Trophoblast cell (in vitro differentiated cells and primary cell): ENCODE data around the gene CPNE4.

ENCODE experiments used
- DNase-seq, 2 donors: peaks; one replicate each; pipeline ENCODE4 v3.0.0-alpha.2; 2016
- H2AFZ ChIP-seq: 2 replicates; pipeline ENCODE4 v1.6.1; 2013; ENCODE audit warnings: low read length, moderate library complexity, mild to moderate bottlenecking; ENCODE audit not compliant: insufficient read depth, poor library complexity
- H2AK5ac ChIP-seq: 2 replicates; pipeline ENCODE4 v1.6.1; 2013; ENCODE audit warnings: mild to moderate bottlenecking, low read length
- H2BK120ac ChIP-seq: 2 replicates; pipeline ENCODE4 v1.6.1; 2013; ENCODE audit warnings: low read length, mild to moderate bottlenecking, moderate library complexity; ENCODE audit not compliant: insufficient read depth, poor library complexity
- H2BK12ac ChIP-seq: 2 replicates; pipeline ENCODE4 v1.6.1; 2013; ENCODE audit warnings: mild to moderate bottlenecking, low read length, moderate library complexity
- H2BK5ac ChIP-seq: 2 replicates; pipeline ENCODE4 v1.6.1; 2013; ENCODE audit warnings: low read length, low read depth, moderate library complexity, mild to moderate bottlenecking; ENCODE audit not compliant: poor library complexity
- H3K14ac ChIP-seq: 2 replicates; pipeline ENCODE4 v1.6.1; 2013; ENCODE audit warnings: mild to moderate bottlenecking, low read length
- H3K18ac ChIP-seq: 2 replicates; pipeline ENCODE4 v1.6.1; 2013; ENCODE audit warnings: mild to moderate bottlenecking, low read length
- H3K23ac ChIP-seq: 2 replicates; pipeline ENCODE4 v1.6.1; 2013; ENCODE audit warnings: low read length
- H3K27ac ChIP-seq: 2 replicates; pipeline ENCODE4 v1.5.1; 2013; ENCODE audit warnings: low read depth, mild to moderate bottlenecking, inconsistent platforms, low read length, moderate library complexity
- H3K27me3 ChIP-seq: 2 replicates; pipeline ENCODE4 v1.6.1; 2013; ENCODE audit warnings: inconsistent platforms, mild to moderate bottlenecking, low read length, moderate library complexity; ENCODE audit not compliant: insufficient read depth
- H3K36me3 ChIP-seq, 2 experiments: 1 replicate in 1 of 2; 2 replicates in 1 of 2; pipeline ENCODE4 v1.6.1; 2013; ENCODE audit warnings: low read length in 2 of 2, mild to moderate bottlenecking in 2 of 2, moderate library complexity in 1 of 2; ENCODE audit not compliant: insufficient read depth in 2 of 2, control insufficient read depth in 1 of 2
- H3K4ac ChIP-seq: 2 replicates; pipeline ENCODE4 v1.6.1; 2013; ENCODE audit warnings: low read depth, mild to moderate bottlenecking, low read length, moderate library complexity
- H3K4me1 ChIP-seq, 2 experiments: 1 replicate in 1 of 2; 2 replicates in 1 of 2; pipeline ENCODE4 v1.6.1; 2013; ENCODE audit warnings: low read length in 2 of 2, mild to moderate bottlenecking in 2 of 2, moderate library complexity in 1 of 2; ENCODE audit not compliant: insufficient read depth in 2 of 2, control insufficient read depth in 1 of 2
- H3K4me2 ChIP-seq: 2 replicates; pipeline ENCODE4 v1.6.1; 2013; ENCODE audit warnings: inconsistent platforms, mild to moderate bottlenecking, low read length, moderate library complexity
- H3K4me3 ChIP-seq: 2 replicates; pipeline ENCODE4 v1.5.1; 2013; ENCODE audit warnings: mild to moderate bottlenecking, low read depth, low read length, inconsistent platforms
- H3K79me1 ChIP-seq: one replicate; pipeline ENCODE4 v1.6.1; 2013; ENCODE audit warnings: low read length
- H3K79me2 ChIP-seq: 2 replicates; pipeline ENCODE4 v1.6.1; 2013; ENCODE audit warnings: low read length, mild to moderate bottlenecking; ENCODE audit not compliant: control insufficient read depth, insufficient read depth, poor library complexity
- H3K9ac ChIP-seq: 2 replicates; pipeline ENCODE4 v1.6.1; 2013; ENCODE audit warnings: mild to moderate bottlenecking, low read length
- H3K9me3 ChIP-seq: 2 replicates; pipeline ENCODE4 v1.6.1; 2013; ENCODE audit warnings: low read depth, mild to moderate bottlenecking, control low read depth, inconsistent platforms, low read length; ENCODE audit not compliant: insufficient read depth
- H4K12ac ChIP-seq: 2 replicates; pipeline ENCODE4 v1.6.1; 2013; ENCODE audit warnings: low read depth, mild to moderate bottlenecking, low read length, moderate library complexity
- H4K8ac ChIP-seq: 2 replicates; pipeline ENCODE4 v1.6.1; 2013; ENCODE audit warnings: low read depth, mild to moderate bottlenecking, low read length, moderate library complexity
- H4K91ac ChIP-seq: one replicate; pipeline ENCODE4 v1.6.1; 2013; ENCODE audit warnings: low read depth, mild to moderate bottlenecking, low read length, moderate library complexity
- WGBS: extraction: QIAGEN DNeasy Blood & Tissue Kit; methylation state at CpG from one replicate; pipeline ENCODE4 v1.1.7; 2013; ENCODE audit warnings: missing lambda C conversion rate; ENCODE audit not compliant: insufficient read length, insufficient coverage; ENCODE audit errors: extremely low coverage; 5-methylcytosine and 5-hydroxymethylcytosine counted together

CPNE4 gene

GRCh38 chr3:131716943-131717342, 317.9 kb downstream of the CPNE4 start:
- Histone ChIP-seq H4K12ac (no peak overlapping the region), H3K27me3 (no peaks in the 10 kb centered on the region), H2BK5ac (no peak overlapping the region), H3K79me1 (no peaks in the 10 kb centered on the region), H3K36me3 (no peaks in the 10 kb centered on the region), H3K18ac (no peak overlapping the region), H4K91ac (no peak overlapping the region), H2AFZ (no peak overlapping the region), H3K4me3 (no peak overlapping the region), H2AK5ac (no peak overlapping the region), H4K8ac (no peak overlapping the region), H3K9ac (no peak overlapping the region), H3K4me2 (no peak overlapping the region), H3K4ac (no peak overlapping the region), H3K27ac (no peak overlapping the region), H3K14ac (no peak overlapping the region), H3K23ac (no peak overlapping the region), H3K9me3 (no peaks in the 10 kb centered on the region), H2BK12ac (no peak overlapping the region), H3K79me2 (no peaks in the 10 kb centered on the region), H2BK120ac (no peak overlapping the region), H3K4me1 (no peaks in the 10 kb centered on the region)
- whole genome bisulfite sequencing, result no CpG with 5 or more reads among the region's 4 CpGs
- DNase-seq, result no peak

DNA sequence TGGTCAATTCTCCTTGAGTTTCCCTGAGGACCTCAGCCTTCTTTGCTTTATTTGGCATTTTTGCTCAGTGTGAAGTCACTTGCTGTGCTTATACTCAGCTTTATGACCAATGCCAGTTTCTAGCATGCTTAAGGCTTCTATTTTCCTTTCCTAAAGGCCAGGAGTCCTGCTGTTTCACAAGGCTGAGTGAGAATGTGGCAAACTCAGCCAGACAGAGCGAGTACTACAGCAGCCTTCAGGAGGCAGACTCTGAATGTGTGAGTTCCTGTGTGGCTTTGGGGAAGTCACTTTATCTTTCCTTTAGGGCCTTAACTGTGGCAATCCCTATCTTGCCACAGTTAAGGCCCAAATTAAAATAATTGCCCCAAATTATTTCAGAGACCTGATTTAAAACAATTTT, 318.8 kb downstream of the CPNE4 start:
- H3K4me1 ChIP-seq, result peaks cover 0 to 4% of the 10 kb centered on the region in 2 experiments
- no peak overlapping the region for H3K23ac ChIP-seq
- H2AK5ac ChIP-seq, result no peak overlapping the region
- no peak overlapping the region for H3K4me3 ChIP-seq
- no peak overlapping the region for H2AFZ ChIP-seq
- H3K27ac ChIP-seq, result no peak overlapping the region
- no peak overlapping the region for H3K4ac ChIP-seq
- H4K12ac ChIP-seq, result no peak overlapping the region
- H3K9ac ChIP-seq, result no peak overlapping the region
- H4K8ac ChIP-seq, result no peak overlapping the region
- DNase-seq, result no peak
- no peak overlapping the region for H3K4me2 ChIP-seq
- H3K79me1 ChIP-seq, result no peaks in the 10 kb centered on the region
- H2BK120ac ChIP-seq, result no peak overlapping the region
- H4K91ac ChIP-seq, result no peak overlapping the region
- H3K9me3 ChIP-seq, result no peaks in the 10 kb centered on the region
- no peak overlapping the region for H3K18ac ChIP-seq
- H3K79me2 ChIP-seq, result no peaks in the 10 kb centered on the region
- H2BK12ac ChIP-seq, result no peak overlapping the region
- no peak overlapping the region for H3K14ac ChIP-seq
- H2BK5ac ChIP-seq, result no peak overlapping the region
- no CpG with 5 or more reads among the region's 1 CpG for WGBS
- H3K27me3 ChIP-seq, result no peaks in the 10 kb centered on the region
- H3K36me3 ChIP-seq, result no peaks in the 10 kb centered on the region

- no peak overlapping the region for H4K12ac ChIP-seq
- H3K4me1 ChIP-seq, result peaks cover 0 to 5% of the 10 kb centered on the region in 2 experiments
- no peak overlapping the region for H2BK120ac ChIP-seq
- no peak overlapping the region for H3K4me3 ChIP-seq
- DNase-seq, result no peak
- no peaks in the 10 kb centered on the region for H3K36me3 ChIP-seq
- H3K27ac ChIP-seq, result no peak overlapping the region
- no peak overlapping the region for H2AFZ ChIP-seq
- H3K79me1 ChIP-seq, result no peaks in the 10 kb centered on the region
- no peak overlapping the region for H3K14ac ChIP-seq
- no peak overlapping the region for H4K8ac ChIP-seq
- H3K4ac ChIP-seq, result no peak overlapping the region
- H3K79me2 ChIP-seq, result no peaks in the 10 kb centered on the region
- H2BK12ac ChIP-seq, result no peak overlapping the region
- H3K4me2 ChIP-seq, result no peak overlapping the region
- H2BK5ac ChIP-seq, result no peak overlapping the region
- no peaks in the 10 kb centered on the region for H3K27me3 ChIP-seq
- no CpG with 5 or more reads among the region's 1 CpG for WGBS
- H2AK5ac ChIP-seq, result no peak overlapping the region
- no peaks in the 10 kb centered on the region for H3K9me3 ChIP-seq
- no peak overlapping the region for H3K18ac ChIP-seq
- no peak overlapping the region for H3K9ac ChIP-seq
- no peak overlapping the region for H4K91ac ChIP-seq
- no peak overlapping the region for H3K23ac ChIP-seq
Measured at GRCh38 chr3:131714585-131715220, 320.1 kb downstream of the CPNE4 start.

- Histone ChIP-seq H3K4me1 (peaks cover 0 to 5% of the 10 kb centered on the region in 2 experiments), H3K27me3 (no peaks in the 10 kb centered on the region)
Measured at GRCh38 chr3:131713416-131714123, 321.2 kb downstream of the CPNE4 start.

More at GRCh38 chr3:131713416-131714123, 321.2 kb downstream of the CPNE4 start:
- no peaks in the 10 kb centered on the region for H3K36me3 ChIP-seq
- no peaks in the 10 kb centered on the region for H3K79me1 ChIP-seq
- no peaks in the 10 kb centered on the region for H3K79me2 ChIP-seq
- H3K4me3 ChIP-seq, result no peak overlapping the region
- no peak overlapping the region for H3K4me2 ChIP-seq
- H2AFZ ChIP-seq, result no peak overlapping the region
- no peak overlapping the region for H3K9ac ChIP-seq
- no peak overlapping the region for H4K12ac ChIP-seq
- no peak overlapping the region for H3K14ac ChIP-seq
- no CpG with 5 or more reads among the region's 3 CpGs for WGBS
- H3K18ac ChIP-seq, result no peak overlapping the region
- no peak overlapping the region for H2BK5ac ChIP-seq
- no peak for DNase-seq
- H4K8ac ChIP-seq, result no peak overlapping the region
- H3K27ac ChIP-seq, result no peak overlapping the region
- H2AK5ac ChIP-seq, result no peak overlapping the region
- no peaks in the 10 kb centered on the region for H3K9me3 ChIP-seq
- no peak overlapping the region for H2BK12ac ChIP-seq
- no peak overlapping the region for H4K91ac ChIP-seq
- no peak overlapping the region for H3K23ac ChIP-seq
- no peak overlapping the region for H2BK120ac ChIP-seq
- no peak overlapping the region for H3K4ac ChIP-seq
